Duodenal mucosa (tissue), 2 donors: Measurements from ENCODE around the gene METTL13.

Experiments
- H3K27ac ChIP-seq: one replicate; pipeline ENCODE4 v1.7.0; 2013; ENCODE audit warnings: low read depth, low read length
- H3K27me3 ChIP-seq, 2 donors: one replicate each; pipeline ENCODE4 v1.7.0; 2013; ENCODE audit warnings: low read length in 2 of 2, control low read depth in 1 of 2; ENCODE audit not compliant: insufficient read depth in 2 of 2, control insufficient read depth in 1 of 2
- H3K36me3 ChIP-seq, 2 donors: one replicate each; pipeline ENCODE4 v1.7.0; 2013; ENCODE audit warnings: low read length in 2 of 2, control low read depth in 1 of 2; ENCODE audit not compliant: insufficient read depth in 2 of 2, control insufficient read depth in 1 of 2
- H3K4me1 ChIP-seq, 2 donors: one replicate each; pipeline ENCODE4 v1.7.0; 2013; ENCODE audit warnings: low read length in 2 of 2, control low read depth in 1 of 2; ENCODE audit not compliant: insufficient read depth in 2 of 2, control insufficient read depth in 1 of 2
- H3K4me3 ChIP-seq, 2 donors: one replicate each; pipeline ENCODE4 v1.7.0; 2013; ENCODE audit warnings: low read length in 2 of 2, low read depth in 1 of 2
- H3K9ac ChIP-seq, 2 donors: one replicate each; pipeline ENCODE4 v1.7.0; 2013; ENCODE audit warnings: low read length in 2 of 2, low read depth in 1 of 2
- H3K9me3 ChIP-seq, 2 donors: one replicate each; pipeline ENCODE4 v1.7.0; 2013; ENCODE audit warnings: low read length in 2 of 2, control low read depth in 1 of 2; ENCODE audit not compliant: control insufficient read depth in 1 of 2

Gene METTL13

GRCh38 chr1:171800851-171801250 is 19.4 kb downstream of the METTL13 start:
- Histone ChIP-seq H3K4me1 (peaks cover 8 to 22% of the 10 kb centered on the region in 2 donors), H3K9me3 (no peaks in the 10 kb centered on the region), H3K27me3 (no peaks in the 10 kb centered on the region), H3K27ac (no peak overlapping the region), H3K36me3 (peaks cover 15 to 26% of the 10 kb centered on the region in 2 donors), H3K9ac (no peak overlapping the region), H3K4me3 (no peak overlapping the region)

GRCh38 chr1:171801487-171801891 is 20.0 kb downstream of the METTL13 start:
- H3K4me1 ChIP-seq: peaks cover 8 to 22% of the 10 kb centered on the region in 2 donors

GRCh38 chr1:171802207-171802606 is 20.7 kb downstream of the METTL13 start:
- Histone ChIP-seq H3K4me3 (no peak overlapping the region), H3K4me1 (peaks cover 8 to 22% of the 10 kb centered on the region in 2 donors), H3K9me3 (no peaks in the 10 kb centered on the region), H3K36me3 (peaks cover 2 to 13% of the 10 kb centered on the region in 2 donors), H3K27ac (no peak overlapping the region), H3K9ac (no peak overlapping the region), H3K27me3 (no peaks in the 10 kb centered on the region)

More at GRCh38 chr1:171801487-171801891, 20.0 kb downstream of the METTL13 start:
- H3K36me3 ChIP-seq: peaks cover 10 to 20% of the 10 kb centered on the region in 2 donors
- H3K9ac ChIP-seq: no peak overlapping the region
- no peaks in the 10 kb centered on the region for H3K9me3 ChIP-seq
- H3K4me3 ChIP-seq: no peak overlapping the region
- no peaks in the 10 kb centered on the region for H3K27me3 ChIP-seq
- no peak overlapping the region for H3K27ac ChIP-seq

- no peak overlapping the region for H3K4me3 ChIP-seq
- H3K36me3 ChIP-seq: peaks cover 0 to 4% of the 10 kb centered on the region in 2 donors
- no peaks in the 10 kb centered on the region for H3K27me3 ChIP-seq
- no peaks in the 10 kb centered on the region for H3K9me3 ChIP-seq
- H3K27ac ChIP-seq: no peak overlapping the region
- no peak overlapping the region for H3K9ac ChIP-seq
- peaks cover 8 to 22% of the 10 kb centered on the region in 2 donors for H3K4me1 ChIP-seq
These were observed 21.6 kb downstream of the METTL13 start for GRCh38 chr1:171803045-171803444.

GRCh38 chr1:171803461-171804022 is 22.1 kb downstream of the METTL13 start:
- H3K36me3 ChIP-seq: no peaks in the 10 kb centered on the region
- H3K27ac ChIP-seq: no peak overlapping the region
- no peaks in the 10 kb centered on the region for H3K9me3 ChIP-seq
- no peak overlapping the region for H3K9ac ChIP-seq
- peaks cover 8 to 22% of the 10 kb centered on the region in 2 donors for H3K4me1 ChIP-seq
- no peak overlapping the region for H3K4me3 ChIP-seq
- H3K27me3 ChIP-seq: no peaks in the 10 kb centered on the region

GRCh38 chr1:171805395-171806115 is 24.1 kb downstream of the METTL13 start:
- Histone ChIP-seq H3K4me3 (peak overlapping the region; percentile 20 to 28), H3K4me1 (peaks cover 4 to 14% of the 10 kb centered on the region in 2 donors), H3K36me3 (no peaks in the 10 kb centered on the region), H3K27me3 (no peaks in the 10 kb centered on the region), H3K9ac (no peak overlapping the region), H3K9me3 (no peaks in the 10 kb centered on the region), H3K27ac (no peak overlapping the region)

- H3K36me3 ChIP-seq: no peaks in the 10 kb centered on the region
- H3K9me3 ChIP-seq: no peaks in the 10 kb centered on the region
- no peak overlapping the region for H3K9ac ChIP-seq
- H3K4me1 ChIP-seq: peaks cover 0 to 4% of the 10 kb centered on the region in 2 donors
- no peak overlapping the region for H3K27ac ChIP-seq
- no peaks in the 10 kb centered on the region for H3K27me3 ChIP-seq
- H3K4me3 ChIP-seq: no peak overlapping the region
These were observed 26.1 kb downstream of the METTL13 start for GRCh38 chr1:171807556-171807955.

- H3K27me3 ChIP-seq: no peaks in the 10 kb centered on the region
- no peak overlapping the region for H3K27ac ChIP-seq
- no peaks in the 10 kb centered on the region for H3K9me3 ChIP-seq
- H3K36me3 ChIP-seq: no peaks in the 10 kb centered on the region
- no peak overlapping the region for H3K9ac ChIP-seq
- H3K4me1 ChIP-seq: peaks cover 0 to 4% of the 10 kb centered on the region in 2 donors
- H3K4me3 ChIP-seq: no peak overlapping the region
These were observed 28.4 kb downstream of the METTL13 start for GRCh38 chr1:171809834-171810233.

GRCh38 chr1:171811672-171812071 is 30.2 kb downstream of the METTL13 start:
- Histone ChIP-seq H3K9ac (no peak overlapping the region), H3K27ac (no peak overlapping the region), H3K27me3 (no peaks in the 10 kb centered on the region), H3K4me3 (no peak overlapping the region), H3K9me3 (no peaks in the 10 kb centered on the region), H3K36me3 (no peaks in the 10 kb centered on the region), H3K4me1 (no peaks in the 10 kb centered on the region)

- Histone ChIP-seq H3K4me3 (no peak overlapping the region), H3K4me1 (no peaks in the 10 kb centered on the region), H3K27me3 (no peaks in the 10 kb centered on the region), H3K36me3 (no peaks in the 10 kb centered on the region), H3K27ac (no peak overlapping the region), H3K9me3 (no peaks in the 10 kb centered on the region), H3K9ac (no peak overlapping the region)
These were observed 33.2 kb downstream of the METTL13 start for GRCh38 chr1:171814692-171815091.
